Stimulated activated CD4-positive, alpha-beta T cell treated with anti-CD3 and anti-CD28 coated beads, Interleukin-12 subunit alpha, Interleukin-12 subunit beta, amount 100 ng/mL, for 24 hours (primary cell): ENCODE results near the gene A4GNT.
"Not testable (repeated sequence)": the region's sequence is repeated elsewhere in the genome, so short reads cannot be mapped to it uniquely, and the experiment has no call there.

ENCODE experiments used
- DNase-seq, 2 experiments: peaks; one replicate each; pipeline ENCODE4 v3.0.0-alpha.2; 2020; ENCODE audit warnings: low read depth in 2 of 2

Gene A4GNT

GRCh38 chr3:138118612-138119422 lies 13.4 kb downstream of the A4GNT start:
- peak; percentile 13 to 65 for DNase-seq

- DNase-seq, result peak in 1 of 2 experiments; percentile 21
Observed at GRCh38 chr3:138114988-138115971, 16.9 kb downstream of the A4GNT start, which contains the start of gene DZIP1L. Gene DZIP1L, minus strand, starts transcription at chr3:138115608. Its CDS starts 11,637 bp downstream, at chr3:138103971.

- DNase-seq, result no peak
Observed at GRCh38 chr3:138114431-138114918, 17.7 kb downstream of the A4GNT start.

DNA sequence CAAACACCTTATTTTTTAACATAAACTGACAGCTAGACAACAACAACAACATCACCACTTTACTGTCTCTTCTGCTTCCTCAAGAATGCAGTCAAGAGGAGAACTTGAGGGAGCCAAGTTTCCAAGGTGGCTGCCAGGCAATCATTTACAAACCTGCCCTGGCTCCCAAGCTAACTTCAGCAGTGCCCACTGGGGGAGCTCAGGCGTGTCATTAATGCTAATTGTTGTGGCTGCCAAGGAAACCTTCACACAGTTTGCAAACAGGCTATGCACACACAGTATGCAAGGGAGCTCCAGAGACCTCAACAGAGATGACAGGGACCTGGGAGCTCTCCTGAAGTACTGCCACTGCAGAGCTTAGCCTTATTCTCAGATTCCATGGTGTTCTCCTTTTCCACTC lies 18.9 kb downstream of the A4GNT start:
- DNase-seq, result no peak

- DNase-seq, result no peak
Observed at GRCh38 chr3:138112362-138112761, 19.8 kb downstream of the A4GNT start.

DNA sequence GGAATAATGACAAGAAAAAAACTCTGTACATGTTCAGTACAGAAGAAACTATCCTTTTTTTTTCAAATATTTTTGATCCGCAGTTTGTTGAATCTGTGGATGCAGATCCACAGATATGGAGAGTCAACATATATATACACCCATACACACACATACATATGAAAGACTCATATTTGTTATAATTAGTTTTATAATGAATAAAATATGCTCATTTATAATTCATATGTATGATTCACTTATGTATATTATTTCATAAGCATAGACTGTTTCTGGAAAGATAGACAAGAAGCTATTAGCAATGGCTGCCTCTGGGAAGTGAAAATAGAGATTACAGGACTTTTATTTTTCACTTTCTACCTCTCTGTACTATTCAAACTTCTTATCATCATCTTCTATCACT lies 26.6 kb downstream of the A4GNT start:
- DNase-seq, result no peak

GRCh38 chr3:138103466-138103865 lies 28.7 kb downstream of the A4GNT start:
- DNase-seq, result no peak

GRCh38 chr3:138101351-138101940 lies 30.7 kb downstream of the A4GNT start:
- not testable (repeated sequence) for DNase-seq

GRCh38 chr3:138099417-138099816 lies 32.8 kb downstream of the A4GNT start:
- no peak for DNase-seq

- DNase-seq, result no peak
Observed at GRCh38 chr3:138097192-138098172, 34.7 kb downstream of the A4GNT start.

DNA sequence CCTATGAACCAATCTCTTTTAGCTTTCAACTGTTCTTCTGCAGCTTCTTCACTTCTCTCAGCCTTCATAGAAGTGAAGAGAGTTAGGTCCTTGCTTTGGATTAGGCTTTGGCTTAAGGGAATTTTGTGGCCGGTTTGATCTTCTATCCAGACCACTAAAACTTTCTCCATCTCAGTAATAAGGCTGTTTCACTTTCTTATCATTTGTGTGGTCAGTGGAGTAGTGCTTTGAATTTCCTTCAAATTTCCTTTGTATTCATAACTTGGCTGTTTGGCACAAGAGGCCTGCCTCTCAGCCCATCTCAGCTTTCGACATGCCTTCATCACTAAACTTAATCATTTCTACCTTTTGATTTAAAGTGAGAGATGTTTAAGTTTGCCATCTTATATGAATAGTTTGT lies 38.5 kb downstream of the A4GNT start:
- DNase-seq, result no peak

GRCh38 chr3:138092023-138092422 lies 40.2 kb downstream of the A4GNT start:
- no peak for DNase-seq

- DNase-seq, result no peak
Observed at GRCh38 chr3:138089091-138089490, 43.1 kb downstream of the A4GNT start.

- not testable (repeated sequence) for DNase-seq
Observed at GRCh38 chr3:138085745-138086144, 46.4 kb downstream of the A4GNT start.

GRCh38 chr3:138084196-138084595 lies 48.0 kb downstream of the A4GNT start:
- no peak for DNase-seq

DNA sequence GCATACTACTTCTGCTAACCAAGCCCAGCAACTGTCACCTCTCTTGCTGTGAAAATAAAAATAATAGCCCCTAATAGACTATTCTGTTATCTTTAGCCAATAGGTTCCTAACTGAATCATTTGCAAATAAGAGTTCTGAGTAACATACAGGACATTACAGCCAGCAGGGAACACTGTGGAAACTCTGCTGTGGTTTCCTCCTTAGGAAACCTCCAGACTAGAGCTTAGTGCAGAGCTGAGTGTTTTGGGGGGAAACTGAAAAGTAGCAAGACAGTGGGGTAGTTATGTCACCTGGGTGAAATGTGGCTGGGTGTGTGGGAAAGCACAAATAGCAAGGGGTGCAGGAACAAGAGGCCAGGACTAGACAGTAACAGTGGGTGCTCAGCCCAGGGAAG lies 49.2 kb downstream of the A4GNT start:
- DNase-seq, result peak in 1 of 2 experiments; percentile 8

DNA sequence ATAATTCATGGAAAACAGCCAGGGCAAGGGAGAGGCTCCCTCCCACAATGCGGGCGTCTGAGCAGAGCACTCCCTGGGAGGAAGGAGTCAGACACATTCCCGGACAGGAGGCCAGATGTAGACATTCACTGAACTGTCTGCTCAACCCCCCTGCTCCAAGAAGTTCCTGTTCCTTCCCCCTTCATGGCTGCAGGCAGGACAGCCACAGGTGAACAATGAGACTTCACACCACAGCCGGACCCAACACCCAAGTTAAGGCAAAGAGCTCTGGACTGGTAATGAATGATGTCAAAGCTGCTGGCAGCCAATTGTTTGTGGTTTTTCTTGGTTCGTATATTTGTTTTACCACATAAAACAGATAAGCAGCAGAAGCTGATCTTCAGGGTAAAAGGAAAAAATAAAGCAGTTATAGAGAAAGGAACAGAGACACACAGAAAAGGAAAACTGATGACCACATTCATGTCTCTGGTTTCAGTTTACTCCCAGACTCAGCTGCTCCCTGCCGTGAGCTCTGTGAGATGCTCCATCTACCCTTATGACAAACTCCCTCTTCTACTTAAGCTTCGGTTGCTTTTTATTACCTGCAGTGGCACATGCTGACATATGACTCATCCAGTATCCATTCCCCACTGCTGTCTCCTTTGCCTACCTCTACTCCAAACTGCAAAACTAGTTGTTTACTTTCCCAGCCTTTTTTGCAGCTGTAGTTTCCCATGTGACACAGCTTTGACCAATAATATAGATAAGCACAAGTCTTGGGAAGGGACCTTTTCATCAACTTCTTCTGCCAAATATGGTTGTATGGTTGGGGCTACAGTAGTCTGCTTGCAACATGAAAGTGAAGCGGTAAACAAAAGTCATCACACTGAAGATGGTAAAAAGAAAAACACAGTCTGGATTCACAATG lies 49.9 kb downstream of the A4GNT start:
- peak in 1 of 2 experiments; percentile 10 for DNase-seq

GRCh38 chr3:138081371-138082084 lies 50.7 kb downstream of the A4GNT start:
- no peak for DNase-seq

- no peak for DNase-seq
Observed at GRCh38 chr3:138079901-138080300, 52.3 kb downstream of the A4GNT start.
